ENCODE results near the gene SLC2A14.
"Not testable (repeated sequence)": the region's sequence is repeated elsewhere in the genome, so short reads cannot be mapped to it uniquely, and the experiment has no call there.

The SLC2A14 gene

GRCh38 chr12:7869137-7869536 lies 3.6 kb downstream of the SLC2A14 start:
- no peak for DNase-seq

GRCh38 chr12:7868391-7868790 lies 4.3 kb downstream of the SLC2A14 start:
- DNase-seq, result no peak

DNA sequence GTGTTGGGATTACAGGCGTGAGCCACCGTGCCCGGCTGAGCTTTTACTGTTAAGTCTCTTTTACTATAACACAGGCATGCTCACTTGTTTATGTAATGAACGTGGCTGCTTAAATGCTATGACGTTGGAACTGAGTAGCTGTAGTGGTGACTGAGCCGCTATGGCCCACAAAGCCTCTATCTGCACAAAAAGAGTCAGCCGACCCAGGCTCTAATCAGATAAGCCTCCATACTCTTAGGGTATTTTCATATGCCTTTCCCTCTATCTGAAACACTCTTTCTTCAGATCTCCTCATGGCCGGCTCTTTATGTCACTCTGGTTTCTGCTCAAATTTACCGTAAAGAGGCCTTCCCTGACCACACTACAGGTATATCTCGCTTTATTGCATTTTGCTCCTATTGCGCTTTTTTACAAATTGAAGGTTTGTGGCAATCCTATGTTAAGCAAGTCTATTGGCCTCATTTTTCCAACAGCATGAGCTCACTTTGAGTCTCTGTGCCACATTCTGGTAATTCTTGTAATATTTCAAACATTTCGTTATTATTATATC lies 8.0 kb downstream of the SLC2A14 start:
- no peak for DNase-seq

DNA sequence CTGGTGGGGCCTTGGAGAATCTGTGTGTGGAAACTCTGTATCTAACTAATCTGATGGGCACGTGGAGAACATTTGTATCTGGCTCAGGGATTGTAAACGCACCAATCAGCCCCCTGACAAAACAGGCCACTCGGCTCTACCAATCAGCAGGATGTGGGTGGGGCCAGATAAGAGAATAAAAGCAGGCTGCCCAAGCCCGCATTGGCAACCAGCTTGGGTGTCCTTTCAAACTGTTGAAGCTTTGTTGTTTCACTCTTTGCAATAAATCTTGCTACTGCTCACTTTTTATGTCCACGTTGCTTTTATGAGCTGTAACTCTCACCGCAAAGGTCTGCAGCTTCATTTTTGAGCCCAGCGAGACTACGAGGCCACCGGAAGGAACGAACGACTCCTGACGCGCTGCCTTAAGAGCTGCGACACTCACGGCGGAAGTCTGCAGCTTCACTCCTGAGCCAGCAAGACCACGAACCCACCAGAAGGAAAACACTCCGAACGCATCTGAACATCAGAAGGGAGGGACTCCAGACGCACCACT lies 9.8 kb downstream of the SLC2A14 start:
- not testable (repeated sequence) for DNase-seq

DNA sequence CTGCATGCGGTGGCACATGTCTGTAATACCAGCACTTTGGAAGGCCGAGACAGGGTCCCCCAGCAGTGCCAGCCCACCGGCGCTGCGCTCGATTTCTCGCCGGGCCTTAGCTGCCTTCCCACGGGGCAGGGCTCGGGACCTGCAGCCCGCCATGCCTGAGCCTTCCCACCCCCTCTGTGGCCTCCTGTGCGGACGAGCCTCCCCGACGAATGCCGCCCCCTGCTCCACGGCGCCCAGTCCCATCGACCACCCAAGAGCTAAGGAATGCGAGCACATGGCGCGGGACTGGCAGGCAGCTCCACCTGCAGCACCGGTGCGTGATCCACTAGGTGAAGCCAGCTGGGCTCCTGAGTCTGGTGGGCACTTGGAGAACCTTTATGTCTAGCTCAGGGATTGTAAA lies 10.4 kb downstream of the SLC2A14 start:
- not testable (repeated sequence) for DNase-seq

DNA sequence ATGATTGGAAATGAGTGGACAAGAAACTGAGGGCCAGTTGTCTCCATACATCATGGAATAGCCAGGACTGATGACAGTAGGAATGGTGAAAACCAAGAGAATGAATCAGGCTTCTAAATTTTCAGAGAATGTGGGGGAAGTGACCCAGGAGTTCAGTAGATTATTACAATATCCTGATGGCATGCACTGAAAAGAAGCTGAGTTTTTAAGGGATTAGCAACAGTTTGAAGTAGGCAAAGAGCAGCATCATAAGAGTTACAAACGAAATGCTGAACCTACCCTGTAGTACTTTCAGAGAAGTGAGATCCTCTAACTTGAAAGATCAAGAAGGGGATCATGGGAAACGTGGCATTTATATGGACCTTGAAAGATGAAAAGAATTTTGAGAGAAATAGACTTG lies 13.2 kb downstream of the SLC2A14 start:
- DNase-seq, result no peak

GRCh38 chr12:7857971-7858370 lies 14.7 kb downstream of the SLC2A14 start:
- DNase-seq, result no peak

GRCh38 chr12:7856516-7856915 lies 16.2 kb downstream of the SLC2A14 start:
- no peak for DNase-seq

DNA sequence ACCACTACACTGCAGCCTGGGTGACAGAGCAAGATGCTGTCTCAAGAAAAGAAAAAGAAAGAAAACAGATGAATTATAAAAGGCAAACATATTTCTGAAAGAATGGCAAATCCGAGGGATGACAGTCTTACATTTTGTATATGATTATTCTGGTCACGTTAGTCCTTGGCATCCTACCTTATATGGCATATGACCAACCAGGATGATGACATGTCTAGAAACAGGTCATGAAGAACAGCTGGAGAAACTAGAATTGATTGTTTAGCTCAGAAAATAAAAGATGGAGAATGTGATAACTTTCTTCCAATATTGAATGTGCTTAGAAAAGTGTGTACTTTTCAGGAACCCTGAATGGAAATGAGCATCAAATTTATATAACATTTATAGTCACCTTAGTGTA lies 19.2 kb downstream of the SLC2A14 start:
- DNase-seq, result no peak

DNA sequence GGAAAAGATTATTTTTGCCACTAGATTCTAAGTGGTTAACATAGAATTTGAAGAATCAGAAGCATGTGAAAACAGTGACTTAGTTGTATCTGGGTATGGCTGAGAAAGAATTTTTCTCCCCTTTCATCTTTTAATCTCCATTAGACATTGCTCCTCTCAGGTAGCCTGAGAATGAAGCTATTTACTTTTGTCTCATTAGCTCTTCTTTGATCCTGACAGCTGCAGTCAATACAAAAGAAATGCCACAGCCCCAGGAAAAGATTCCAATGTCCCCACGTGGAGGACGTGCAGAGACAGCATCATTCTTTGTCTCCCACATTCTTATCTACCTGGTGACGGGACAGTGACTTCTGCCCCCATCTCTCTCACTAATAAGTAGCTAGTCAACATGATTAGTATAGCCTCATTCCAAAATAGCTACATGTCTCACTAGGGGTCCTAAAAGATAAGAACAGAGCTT lies 21.1 kb downstream of the SLC2A14 start:
- DNase-seq, result not testable (repeated sequence)

- DNase-seq, result not testable (repeated sequence)
Observed at GRCh38 chr12:7850099-7850498, 22.6 kb downstream of the SLC2A14 start.

- DNase-seq, result not testable (repeated sequence)
Observed at GRCh38 chr12:7848098-7848422, 24.7 kb downstream of the SLC2A14 start.

GRCh38 chr12:7847226-7848097 lies 25.3 kb downstream of the SLC2A14 start:
- not testable (repeated sequence) for DNase-seq

GRCh38 chr12:7844116-7844515 lies 28.6 kb downstream of the SLC2A14 start:
- no peak for DNase-seq

DNA sequence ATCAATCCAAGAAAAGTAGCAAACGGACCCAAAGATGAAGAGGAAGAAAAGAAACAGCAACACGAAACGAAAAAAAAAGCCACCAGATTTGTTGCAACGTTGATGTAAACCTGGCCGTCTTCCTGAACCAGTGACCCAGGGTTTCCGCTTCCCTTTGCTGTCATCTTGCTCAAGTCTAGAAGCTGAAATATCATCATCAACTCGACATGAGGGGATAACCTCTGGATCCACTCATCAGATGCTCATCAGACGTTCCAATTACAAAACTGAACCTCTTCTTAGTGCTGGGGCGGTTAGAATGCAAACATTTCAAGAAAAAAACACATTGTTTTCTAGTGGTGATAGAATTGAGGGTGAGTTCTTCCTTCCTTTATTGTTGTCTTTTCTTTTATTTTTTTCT lies 29.1 kb downstream of the SLC2A14 start:
- not testable (repeated sequence) for DNase-seq

DNA sequence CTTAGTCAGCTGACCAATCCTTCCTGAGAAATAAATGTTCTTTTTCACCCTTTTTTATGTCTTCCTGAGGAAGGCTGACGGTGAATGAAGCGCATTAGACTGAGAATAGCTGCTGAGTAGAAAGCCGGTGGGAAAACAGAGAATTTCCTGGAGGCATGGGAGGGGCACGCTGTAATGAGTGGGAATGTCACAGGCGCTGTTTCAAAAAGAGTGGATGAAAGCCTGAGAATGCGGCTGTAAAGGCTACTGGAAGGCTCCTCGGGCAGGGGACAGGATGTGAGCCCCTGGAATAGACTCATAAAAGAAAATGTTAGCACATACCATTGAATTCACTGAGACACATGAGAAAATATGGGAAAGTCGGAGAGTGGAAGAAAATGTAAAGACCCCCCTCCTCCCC lies 29.6 kb downstream of the SLC2A14 start:
- DNase-seq, result not testable (repeated sequence)

- DNase-seq, result not testable (repeated sequence)
Observed at GRCh38 chr12:7842444-7842843, 30.3 kb downstream of the SLC2A14 start.

DNA sequence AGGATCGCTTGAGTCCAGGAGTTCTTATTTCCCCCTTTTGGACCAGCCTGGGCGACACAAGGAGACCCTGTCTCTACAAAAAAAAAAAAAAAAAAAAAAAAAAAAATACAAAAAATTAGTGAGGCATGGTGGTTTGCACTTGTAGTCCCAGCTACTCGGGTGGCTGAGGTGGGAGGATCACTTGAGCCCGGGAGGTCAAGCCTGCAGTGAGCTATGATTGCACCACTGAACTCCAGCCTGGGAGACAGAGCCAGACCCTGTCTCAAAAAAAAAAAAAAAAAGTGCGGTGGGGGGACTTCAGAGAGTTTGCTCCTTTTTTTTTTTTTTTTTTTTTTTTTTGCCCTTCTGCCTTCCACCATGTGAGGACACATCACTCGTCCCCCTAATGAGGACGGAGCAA lies 32.9 kb downstream of the SLC2A14 start:
- not testable (repeated sequence) for DNase-seq

DNA sequence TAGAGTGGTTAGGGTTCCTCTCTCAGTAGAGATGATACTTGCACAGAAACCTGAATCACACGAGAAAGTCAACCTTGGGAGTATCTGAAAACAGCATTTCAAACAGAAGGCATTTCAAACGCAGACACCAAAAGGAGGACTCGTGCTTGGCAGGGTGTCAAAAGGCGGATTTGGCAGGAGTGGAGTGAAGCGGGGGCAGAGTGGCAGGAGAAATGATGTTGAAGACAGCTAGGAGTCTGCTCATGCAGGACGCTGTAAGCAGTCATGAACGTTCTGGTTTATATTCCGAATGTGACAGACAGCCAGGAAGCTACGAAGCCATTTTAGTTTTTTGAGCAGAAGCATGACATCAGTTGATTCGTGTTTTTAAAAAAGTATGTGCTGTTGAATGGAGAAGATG lies 33.5 kb downstream of the SLC2A14 start:
- DNase-seq, result not testable (repeated sequence)

DNA sequence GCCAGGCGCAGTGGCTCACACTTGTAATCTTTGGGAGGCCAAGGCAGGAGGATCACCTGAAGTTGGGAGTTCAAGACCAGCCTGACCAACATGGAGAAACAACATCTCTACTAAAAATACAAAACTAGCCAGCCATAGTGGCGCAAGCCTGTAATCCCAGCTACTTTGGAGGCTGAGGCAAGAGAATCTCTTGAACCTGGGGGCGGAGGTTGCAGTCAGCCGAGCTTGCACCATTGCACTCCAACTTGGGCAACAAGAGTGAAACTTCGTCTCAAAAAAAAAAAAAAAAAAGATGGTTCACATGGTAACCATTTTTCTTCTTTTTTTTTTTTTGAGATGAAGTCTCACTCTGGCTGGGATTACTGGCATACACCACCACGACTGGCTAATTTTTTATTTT lies 35.3 kb downstream of the SLC2A14 start:
- no peak for DNase-seq

GRCh38 chr12:7835766-7836165 lies 36.9 kb downstream of the SLC2A14 start:
- DNase-seq, result no peak

DNA sequence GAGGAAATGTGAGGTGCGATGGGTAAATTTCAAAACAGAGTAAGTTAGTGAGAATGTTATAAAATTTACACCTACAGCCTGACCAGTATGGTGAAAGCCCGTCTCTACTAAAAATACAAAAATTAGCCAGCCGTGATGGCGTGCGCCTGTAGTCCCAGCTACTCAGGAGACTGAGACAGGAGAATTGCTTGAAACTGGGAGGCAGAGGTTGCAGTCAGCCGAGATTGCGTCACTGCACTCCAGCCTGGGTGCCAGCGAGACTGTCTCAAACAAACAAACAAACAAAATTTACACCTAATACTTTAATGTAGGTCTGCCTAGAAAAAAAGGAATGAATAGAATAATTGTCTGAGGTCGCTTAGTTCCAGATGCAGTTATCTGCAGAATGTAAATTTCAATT lies 37.6 kb downstream of the SLC2A14 start:
- DNase-seq, result no peak

DNA sequence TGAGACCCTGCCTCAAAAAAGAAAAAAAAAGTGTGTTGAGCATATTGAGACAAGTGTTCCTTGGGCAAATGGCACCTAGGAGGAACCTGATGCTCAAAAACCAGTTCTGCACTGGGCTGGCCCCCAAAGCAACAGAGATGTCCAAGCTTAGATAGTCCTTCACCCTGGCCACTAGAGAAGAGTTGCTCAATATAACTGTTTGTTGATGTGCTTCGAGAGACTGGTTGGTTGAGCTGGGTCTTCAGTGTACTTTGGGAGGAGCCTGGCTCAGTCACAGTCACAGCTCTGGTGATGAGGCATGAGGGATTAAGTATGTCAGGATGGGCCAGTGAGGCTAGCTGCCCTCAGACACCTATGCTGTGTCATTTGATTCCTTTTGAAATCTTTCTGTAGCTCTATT lies 38.0 kb downstream of the SLC2A14 start:
- DNase-seq, result no peak

- no peak for DNase-seq
Observed at GRCh38 chr12:7833831-7834230, 38.9 kb downstream of the SLC2A14 start.
